Measurements from ENCODE around the gene ABCG4.

Gene ABCG4

GRCh38 chr11:119210050-119210449 is 61.2 kb downstream of the ABCG4 start:
- DNase-seq: no peak
